GM12891 (cell line): ENCODE data around the gene ADD2.

Source experiments
- PAX5 ChIP-seq: IDR thresholded peaks from 2 replicates; pipeline ENCODE4 v1.6.1; 2011; ENCODE audit warnings: low read length, moderate library complexity, mild to moderate bottlenecking; ENCODE audit not compliant: insufficient read depth, severe bottlenecking
- POLR2A ChIP-seq: IDR thresholded peaks from 2 replicates; pipeline ENCODE4 v1.6.1; 2011; ENCODE audit warnings: low read depth, low read length, control low read depth
- POLR2AphosphoS5 ChIP-seq: IDR thresholded peaks from 2 replicates; pipeline ENCODE4 v1.6.1; 2011; ENCODE audit warnings: low read depth, low read length, control low read depth
- POU2F2 ChIP-seq: IDR thresholded peaks from 2 replicates; pipeline ENCODE4 v1.6.1; 2011; ENCODE audit warnings: low read depth, mild to moderate bottlenecking, control low read depth, low read length, moderate library complexity
- SPI1 ChIP-seq: IDR thresholded peaks from 2 replicates; pipeline ENCODE4 v1.6.1; 2011; ENCODE audit warnings: low read depth, low read length, control low read depth
- TAF1 ChIP-seq: IDR thresholded peaks from 2 replicates; pipeline ENCODE4 v1.6.1; 2011; ENCODE audit warnings: low read depth, low read length, control low read depth

- TF ChIP-seq SPI1 (no peak), POLR2A (no peak), POLR2AphosphoS5 (no peak), TAF1 (no peak), PAX5 (no peak), POU2F2 (no peak)
Measured at GRCh38 chr2:70658476-70658875, 109.5 kb downstream of the ADD2 start.
